Mucosa of descending colon (tissue), 3 donors: ENCODE measurements around the gene PWWP2B. TPM values are rescaled to one million over a fixed set of nuclear protein-coding genes. Genes with fewer than 3 reads are reported as not detected.

Source experiments
- ATAC-seq: fragments of 200-7000 bp; cut with Tn5 transposase; one replicate; pipeline ENCODE4 v1.9.1; 2020; ENCODE audit warnings: mild to moderate bottlenecking, moderate library complexity
- DNase-seq, 3 donors: peaks; one replicate each; pipeline ENCODE4 v3.0.0-alpha.2; 2020
- H3K36me3 ChIP-seq: fragments of 200-600 bp; one replicate; pipeline ENCODE4 v1.8.0; 2021; ENCODE audit warnings: low read depth, mild to moderate bottlenecking
- H3K4me1 ChIP-seq: fragments of 200-600 bp; one replicate; pipeline ENCODE4 v1.8.0; 2021; ENCODE audit warnings: low read depth, mild to moderate bottlenecking
- H3K4me3 ChIP-seq: fragments of 200-600 bp; one replicate; pipeline ENCODE4 v1.8.0; 2021; ENCODE audit warnings: mild to moderate bottlenecking
- H3K9me3 ChIP-seq: fragments of 200-600 bp; one replicate; pipeline ENCODE4 v1.8.0; 2021; ENCODE audit warnings: mild to moderate bottlenecking
- CTCF ChIP-seq: fragments of 200-600 bp; IDR thresholded peaks from one replicate; pipeline ENCODE4 v1.8.0; 2022; ENCODE audit warnings: antibody characterized with exemption, mild to moderate bottlenecking
- intact Hi-C, 2 donors: fragments of 100-400 bp; cut with DNase I in 1 of 2; cut with micrococcal nuclease in 1 of 2; formaldehyde crosslinking; loops; one replicate each; pipeline versions ENCODE4 v1.11.0 to v1.11.1; 2022; cut with DNase I, micrococcal nuclease
- long read RNA-seq, 2 donors: library from polyadenylated mRNA; unstranded; transcript quantifications; one replicate each; pipeline ENCODE4 v2.0.0, GENCODE V29; 2019 to 2021
- total RNA-seq, 3 donors: library from RNA; stranded (reverse); fragmentation: NEBNext Ultra II Directional in 2 of 3; extraction: Animal tissue kit (Norgen Biotek cat#: 25700) in 2 of 3; gene quantifications; one replicate each; pipeline versions ENCODE4 v1.2.1 to v1.2.4, GENCODE V29; 2021 to 2023
- donor health status: DM: no; HTN: no; CAD: no; lungs with moderate emphysema.
- donor health status: DM: no; HTN: no; CAD: no.
- donor health status: DM: no; HTN: yes; CAD: no.

Gene PWWP2B
- 10 to 100 TPM; 37.7 to 55.6 (median 41.7) TPM for total RNA-seq
- long read RNA-seq, donor 1, transcript PWWP2B-202 (3 exons, 2,013 nt), result minor isoform, 10 of 104 reads
- long read RNA-seq, donor 1, transcript PWWP2B-201 (3 exons, 2,651 nt), result major isoform, 65 of 104 reads
- long read RNA-seq, donor 1, partial matches to known transcripts, result 13 of 104 reads
- long read RNA-seq, donor 1, other reads (novel, unspliced or antisense), result 16 of 104 reads
- long read RNA-seq, donor 2, partial matches to known transcripts, result 1 of 5 reads
- long read RNA-seq, donor 2, other reads (novel, unspliced or antisense), result 4 of 5 reads

- Histone ChIP-seq H3K4me1 (peaks cover 40% of the 10 kb centered on the region), H3K36me3 (no peaks in the 10 kb centered on the region), H3K9me3 (no peaks in the 10 kb centered on the region), H3K4me3 (peak within 1 kb of the TSS; percentile 77)
- peak; percentile 4 for ATAC-seq
- peak; percentile 70 to 83 (median 77) for DNase-seq
- intact Hi-C loops, result no loop called here
- no peak for TF ChIP-seq CTCF
Observed at GRCh38 chr10:132397036-132397541, at the start of gene PWWP2B. Gene PWWP2B (plus strand): TSS chr10:132397200. CDS start chr10:132397227, 27 bp downstream.

DNA sequence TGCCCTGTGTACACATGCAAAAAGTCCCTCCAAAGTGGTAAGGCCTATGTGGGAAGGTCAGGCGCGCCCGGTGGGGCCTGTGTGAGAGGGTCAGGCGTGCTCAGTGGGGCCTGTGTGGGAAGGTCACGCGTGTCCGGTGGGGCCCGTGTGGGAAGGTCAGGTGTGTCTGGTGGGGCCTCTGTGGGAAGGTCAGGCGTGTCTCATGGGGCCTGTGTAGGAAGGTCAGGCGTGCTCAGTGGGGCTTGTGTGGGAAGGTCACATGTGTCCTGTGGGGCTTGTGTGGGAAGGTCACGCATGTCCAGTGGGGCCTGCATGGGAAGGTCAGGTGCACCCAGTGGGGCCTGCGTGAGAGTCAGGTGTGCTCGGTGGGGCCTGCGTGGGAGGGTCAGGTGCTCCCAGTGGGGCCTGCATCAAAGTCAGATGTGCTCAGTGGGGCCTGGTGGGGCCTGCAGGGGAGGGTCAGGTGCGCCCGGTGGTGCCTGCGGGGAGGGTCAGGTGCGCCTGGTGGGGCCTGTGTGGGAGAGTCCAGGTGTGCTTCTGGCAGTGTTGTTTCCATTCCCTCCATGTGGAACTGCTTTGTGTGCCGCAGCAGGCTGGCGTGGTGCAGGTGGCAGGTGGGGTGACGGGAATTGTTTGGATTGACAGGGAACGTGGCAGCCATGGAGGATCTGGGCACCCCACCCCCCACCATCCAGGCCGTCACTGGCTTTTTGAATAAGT, 49.6 kb upstream of the PWWP2B start:
- ATAC-seq (no peak), DNase-seq (peak in 1 of 3 donors; percentile 31)

DNA sequence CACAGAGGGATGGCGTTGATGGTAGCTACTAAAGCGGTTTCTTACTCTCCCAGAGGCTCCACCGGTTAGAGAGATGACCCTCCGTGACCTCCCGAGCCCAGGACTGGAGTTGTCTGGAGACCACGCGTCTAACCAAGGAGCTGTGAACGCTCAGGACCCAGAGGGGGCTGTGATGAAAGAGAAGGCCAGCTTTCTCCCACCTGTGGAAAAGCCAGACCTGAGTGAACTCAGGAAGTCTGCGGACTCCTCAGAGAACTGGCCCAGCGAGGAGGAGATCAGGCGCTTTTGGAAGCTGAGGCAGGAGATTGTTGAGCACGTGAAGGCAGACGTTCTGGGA, 49.1 kb upstream of the PWWP2B start:
- ATAC-seq, result no peak
- TF ChIP-seq CTCF, result no peak
- no peak for DNase-seq
- Histone ChIP-seq H3K4me1 (no peaks in the 10 kb centered on the region), H3K36me3 (no peaks in the 10 kb centered on the region), H3K4me3 (no peak overlapping the region), H3K9me3 (no peaks in the 10 kb centered on the region)
- intact Hi-C loops, result no loop called here

More for the DNA sequence above, 49.6 kb upstream of the PWWP2B start:
- Histone ChIP-seq H3K4me1 (no peaks in the 10 kb centered on the region), H3K9me3 (peaks cover under 1% of the 10 kb centered on the region), H3K4me3 (no peak overlapping the region), H3K36me3 (no peaks in the 10 kb centered on the region)
- no peak for TF ChIP-seq CTCF
- intact Hi-C loops, result no loop called here

DNA sequence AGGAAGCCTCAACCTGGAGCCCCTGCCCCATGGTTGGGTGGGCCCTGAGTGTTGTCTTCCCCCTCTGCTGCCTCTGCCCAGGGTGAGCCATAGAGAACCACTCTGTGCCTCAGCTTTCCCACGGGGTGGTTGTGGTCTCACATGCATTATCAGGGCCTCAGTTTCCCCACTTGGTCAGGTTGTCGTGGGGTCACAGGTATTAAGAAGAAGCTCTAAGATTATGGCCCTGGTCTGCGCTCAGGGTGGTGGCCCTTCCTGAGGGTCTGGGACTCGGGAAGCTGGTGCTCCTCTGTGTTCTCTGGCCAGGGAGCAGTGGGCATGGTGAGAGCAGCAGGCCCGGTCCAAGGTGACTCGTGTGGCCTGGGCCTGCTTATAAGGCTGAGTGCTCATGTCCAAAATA, 47.2 kb upstream of the PWWP2B start:
- H3K36me3 ChIP-seq, result no peaks in the 10 kb centered on the region
- no peak for ATAC-seq

GRCh38 chr10:132350391-132350790, 46.6 kb upstream of the PWWP2B start:
- no peaks in the 10 kb centered on the region for H3K4me1 ChIP-seq
- ATAC-seq, result no peak
- intact Hi-C loops, result loop anchor here (5.0 to 10.0 kb wide), 2 partner anchors 126 to 128 kb away; no protein-coding TSS in a partner anchor
- no peak for TF ChIP-seq CTCF
- H3K36me3 ChIP-seq, result no peaks in the 10 kb centered on the region
- peak in 1 of 3 donors; percentile 25 for DNase-seq
- H3K9me3 ChIP-seq, result no peaks in the 10 kb centered on the region
- no peak overlapping the region for H3K4me3 ChIP-seq

More for the DNA sequence above, 47.2 kb upstream of the PWWP2B start:
- DNase-seq, result peak in 1 of 3 donors; percentile 19
- Histone ChIP-seq H3K9me3 (no peaks in the 10 kb centered on the region), H3K4me1 (no peaks in the 10 kb centered on the region), H3K4me3 (no peak overlapping the region)
- no peak for TF ChIP-seq CTCF
- intact Hi-C loops, result loop anchor here (5.0 to 10.0 kb wide), 2 partner anchors 125 to 127 kb away; no protein-coding TSS in a partner anchor
